ENCODE measurements around the gene PITX2. TPM values are rescaled to one million over a fixed set of nuclear protein-coding genes. Genes with fewer than 3 reads are reported as not detected.

PITX2 gene
- total and polyA plus RNA-seq, 2 experiments from 2014 or later = 0.52 to 0.99 TPM

DNA sequence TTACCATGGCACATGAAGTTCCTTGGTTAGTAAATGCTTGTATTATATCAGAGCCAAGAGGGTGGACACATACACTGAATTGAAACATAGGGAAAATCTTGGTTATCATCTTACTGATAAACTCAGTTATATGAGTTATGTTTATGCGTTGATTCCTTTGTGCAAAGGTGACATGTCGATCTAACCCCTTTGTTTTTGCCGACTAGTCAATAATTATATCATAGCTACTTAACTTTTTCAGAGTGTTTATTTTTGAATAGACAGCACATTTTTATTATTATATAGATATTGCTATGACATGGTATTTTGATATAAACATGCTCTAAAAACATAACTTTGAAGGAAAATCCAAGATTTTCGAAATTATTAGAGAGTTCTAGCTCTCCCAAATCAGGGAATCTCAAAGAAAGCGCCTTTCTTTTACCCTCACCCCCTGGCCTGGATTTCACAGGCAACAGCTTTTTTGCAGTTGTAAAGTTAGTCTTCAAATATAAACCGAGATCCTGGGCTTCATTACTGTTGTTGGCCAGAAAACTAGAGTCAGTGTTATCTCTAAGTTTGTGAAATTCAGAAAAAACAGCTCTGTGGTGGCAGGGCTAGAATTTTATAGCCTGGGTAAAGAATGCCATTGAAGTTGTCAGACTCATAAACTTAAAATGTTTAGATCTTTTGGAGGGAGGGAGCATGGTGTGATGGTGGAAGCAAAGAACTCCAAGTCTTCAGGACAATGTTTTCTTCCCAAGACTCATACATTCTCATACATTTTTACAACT is 45.8 kb upstream of the PITX2 start:
- H2AFZ ChIP-seq = no peak overlapping the region
- H3K79me2 ChIP-seq (replicated peaks; ENCODE audit: insufficient read depth) = no peaks in the 10 kb centered on the region
- ATAC-seq = no peak
- Mint-ChIP-seq H3K27me3 (ENCODE audit: insufficient read depth, low read depth, poor library complexity) (peaks cover 2% of the 10 kb centered on the region), H3K4me1 (no peaks in the 10 kb centered on the region), H3K4me3 (no peak overlapping the region), H3K9me3 (no peaks in the 10 kb centered on the region), H3K27ac (no peak overlapping the region), H3K36me3 (ENCODE audit: low read depth) (no peaks in the 10 kb centered on the region)
- H4K20me1 ChIP-seq (replicated peaks; ENCODE audit: insufficient read depth) = no peaks in the 10 kb centered on the region
- no peak overlapping the region for H3K4me2 ChIP-seq
- no peak overlapping the region for H3K27ac ChIP-seq (ENCODE audit: low read depth)
- H3K9me2 ChIP-seq (ENCODE audit: insufficient read depth) = no peaks in the 10 kb centered on the region
- H3K4me3 ChIP-seq = no peak overlapping the region
- DNase-seq (ENCODE audit: low spot score) = no peak
- H3K36me3 ChIP-seq (ENCODE audit: insufficient read depth) = no peaks in the 10 kb centered on the region
- H3K4me1 ChIP-seq (ENCODE audit: insufficient read depth) = no peaks in the 10 kb centered on the region
- no peaks in the 10 kb centered on the region for H3F3A ChIP-seq (replicated peaks; ENCODE audit: low read depth)
- TF ChIP-seq JUNB (IDR thresholded peaks at IDR 0.05; ENCODE audit: unreplicated experiment) = no peak
- TF ChIP-seq POLR2AphosphoS5 (IDR thresholded peaks at IDR 0.05; ENCODE audit: low read depth) = no peak
- H3K27me3 ChIP-seq (ENCODE audit: insufficient read depth) = no peaks in the 10 kb centered on the region

DNA sequence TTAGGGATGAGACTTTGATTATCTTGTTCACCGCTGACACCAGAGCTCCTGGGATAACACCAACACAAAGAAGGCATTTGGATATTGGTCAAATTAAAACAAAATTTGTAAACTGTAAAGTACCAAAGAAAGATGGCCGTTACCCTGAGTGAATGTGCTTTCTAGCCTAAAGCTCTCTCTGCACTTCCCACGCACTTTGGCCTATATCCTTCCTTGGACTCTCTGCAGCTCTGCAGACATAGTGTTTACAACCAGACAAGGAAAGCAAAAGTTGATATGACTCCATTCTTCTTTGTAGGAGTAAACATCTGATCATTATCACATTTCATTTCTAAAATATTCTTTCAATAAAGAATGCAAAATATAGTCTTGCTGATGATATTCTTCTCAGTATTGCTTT is 44.8 kb upstream of the PITX2 start:
- TF ChIP-seq JUNB (IDR thresholded peaks at IDR 0.05; ENCODE audit: unreplicated experiment) = no peak
- TF ChIP-seq EZH2 (IDR thresholded peaks at IDR 0.05; ENCODE audit: low read depth, unreplicated experiment) = no peak
- TF ChIP-seq REST (IDR thresholded peaks at IDR 0.05; ENCODE audit: unreplicated experiment) = no peak
- TF ChIP-seq STAT1 (IDR thresholded peaks at IDR 0.05; ENCODE audit: unreplicated experiment) = no peak
- TF ChIP-seq ETS1 (IDR thresholded peaks at IDR 0.05) = no peak
- no peak for TF ChIP-seq EZH2phosphoT487 (IDR thresholded peaks at IDR 0.05; ENCODE audit: unreplicated experiment)
- TF ChIP-seq POLR2AphosphoS5 (IDR thresholded peaks at IDR 0.05; ENCODE audit: low read depth) = no peak
- no peak for TF ChIP-seq CREB1 (CRISPR knock-in tag; IDR thresholded peaks at IDR 0.05; ENCODE audit: low read depth)
- no peak for TF ChIP-seq ZNF331 (CRISPR knock-in tag; IDR thresholded peaks at IDR 0.05; ENCODE audit: low read depth)
- no peak for TF ChIP-seq NANOG (IDR thresholded peaks at IDR 0.05; ENCODE audit: borderline replicate concordance)
- TF ChIP-seq, protein P1, sequence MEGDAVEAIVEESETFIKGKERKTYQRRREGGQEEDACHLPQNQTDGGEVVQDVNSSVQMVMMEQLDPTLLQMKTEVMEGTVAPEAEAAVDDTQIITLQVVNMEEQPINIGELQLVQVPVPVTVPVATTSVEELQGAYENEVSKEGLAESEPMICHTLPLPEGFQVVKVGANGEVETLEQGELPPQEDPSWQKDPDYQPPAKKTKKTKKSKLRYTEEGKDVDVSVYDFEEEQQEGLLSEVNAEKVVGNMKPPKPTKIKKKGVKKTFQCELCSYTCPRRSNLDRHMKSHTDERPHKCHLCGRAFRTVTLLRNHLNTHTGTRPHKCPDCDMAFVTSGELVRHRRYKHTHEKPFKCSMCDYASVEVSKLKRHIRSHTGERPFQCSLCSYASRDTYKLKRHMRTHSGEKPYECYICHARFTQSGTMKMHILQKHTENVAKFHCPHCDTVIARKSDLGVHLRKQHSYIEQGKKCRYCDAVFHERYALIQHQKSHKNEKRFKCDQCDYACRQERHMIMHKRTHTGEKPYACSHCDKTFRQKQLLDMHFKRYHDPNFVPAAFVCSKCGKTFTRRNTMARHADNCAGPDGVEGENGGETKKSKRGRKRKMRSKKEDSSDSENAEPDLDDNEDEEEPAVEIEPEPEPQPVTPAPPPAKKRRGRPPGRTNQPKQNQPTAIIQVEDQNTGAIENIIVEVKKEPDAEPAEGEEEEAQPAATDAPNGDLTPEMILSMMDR (conservative IDR thresholded peaks at IDR 0.05; ENCODE audit: low read depth in 2 of 2) = no peak
- Histone ChIP-seq H4K20me1 (replicated peaks; ENCODE audit: insufficient read depth) (no peaks in the 10 kb centered on the region), H2AFZ (no peak overlapping the region), H3K4me2 (no peak overlapping the region), H3K27ac (ENCODE audit: low read depth) (no peak overlapping the region), H3K4me3 (no peak overlapping the region), H3K79me2 (replicated peaks; ENCODE audit: insufficient read depth) (no peaks in the 10 kb centered on the region), H3K4me1 (ENCODE audit: insufficient read depth) (no peaks in the 10 kb centered on the region), H3K27me3 (ENCODE audit: insufficient read depth) (no peaks in the 10 kb centered on the region), H3F3A (replicated peaks; ENCODE audit: low read depth) (no peaks in the 10 kb centered on the region), H3K36me3 (ENCODE audit: insufficient read depth) (no peaks in the 10 kb centered on the region), H3K9me2 (ENCODE audit: insufficient read depth) (no peaks in the 10 kb centered on the region)
- DNase-seq (ENCODE audit: low spot score) (no peak), ATAC-seq (no peak)
- Mint-ChIP-seq H3K9me3 (no peaks in the 10 kb centered on the region), H3K27ac (no peak overlapping the region), H3K36me3 (ENCODE audit: low read depth) (no peaks in the 10 kb centered on the region), H3K4me1 (no peaks in the 10 kb centered on the region), H3K4me3 (no peak overlapping the region), H3K27me3 (ENCODE audit: insufficient read depth, low read depth, poor library complexity) (peaks cover 2% of the 10 kb centered on the region)
